Measurements from ENCODE around the gene ATP1B3.
"Not testable (repeated sequence)": the region's sequence is repeated elsewhere in the genome, so short reads cannot be mapped to it uniquely, and the experiment has no call there.

ATP1B3 gene

GRCh38 chr3:141920701-141921100 lies 44.3 kb downstream of the ATP1B3 start:
- peaks cover 17% of the 10 kb centered on the region for H3K36me3 ChIP-seq (ENCODE audit: control insufficient read depth, insufficient read depth, low read length)
- H3K4me1 ChIP-seq (ENCODE audit: control insufficient read depth, insufficient read depth, low read length, poor library complexity, severe bottlenecking) = no peaks in the 10 kb centered on the region
- H3K27me3 ChIP-seq (replicated peaks; ENCODE audit: control insufficient read depth, insufficient read depth, low read length, poor library complexity, severe bottlenecking) = no peaks in the 10 kb centered on the region
- H3K9me3 ChIP-seq (ENCODE audit: control insufficient read depth, low read length) = no peaks in the 10 kb centered on the region
- H3K27ac ChIP-seq (ENCODE audit: insufficient read depth, low read length, poor library complexity, severe bottlenecking) = no peak overlapping the region
- no peak overlapping the region for H3K4me3 ChIP-seq (ENCODE audit: insufficient read depth, low read depth, low read length, poor library complexity, severe bottlenecking)
- DNase-seq = no peak

GRCh38 chr3:141921316-141921715 lies 44.9 kb downstream of the ATP1B3 start:
- no peak for DNase-seq

GRCh38 chr3:141925677-141926076 lies 49.2 kb downstream of the ATP1B3 start:
- not testable (repeated sequence) for H3K27ac ChIP-seq (ENCODE audit: insufficient read depth, low read length, poor library complexity, severe bottlenecking); H3K9me3 ChIP-seq (ENCODE audit: control insufficient read depth, low read length); H3K4me3 ChIP-seq (ENCODE audit: insufficient read depth, low read depth, low read length, poor library complexity, severe bottlenecking); DNase-seq; H3K4me1 ChIP-seq (ENCODE audit: control insufficient read depth, insufficient read depth, low read length, poor library complexity, severe bottlenecking); H3K36me3 ChIP-seq (ENCODE audit: control insufficient read depth, insufficient read depth, low read length); H3K27me3 ChIP-seq (replicated peaks; ENCODE audit: control insufficient read depth, insufficient read depth, low read length, poor library complexity, severe bottlenecking)

More at GRCh38 chr3:141921316-141921715, 44.9 kb downstream of the ATP1B3 start:
- no peak overlapping the region for H3K27ac ChIP-seq (ENCODE audit: insufficient read depth, low read length, poor library complexity, severe bottlenecking)
- H3K4me3 ChIP-seq (ENCODE audit: insufficient read depth, low read depth, low read length, poor library complexity, severe bottlenecking) = no peak overlapping the region
- H3K27me3 ChIP-seq (replicated peaks; ENCODE audit: control insufficient read depth, insufficient read depth, low read length, poor library complexity, severe bottlenecking) = no peaks in the 10 kb centered on the region
- no peaks in the 10 kb centered on the region for H3K9me3 ChIP-seq (ENCODE audit: control insufficient read depth, low read length)
- H3K36me3 ChIP-seq (ENCODE audit: control insufficient read depth, insufficient read depth, low read length) = peaks cover 17% of the 10 kb centered on the region
- H3K4me1 ChIP-seq (ENCODE audit: control insufficient read depth, insufficient read depth, low read length, poor library complexity, severe bottlenecking) = no peaks in the 10 kb centered on the region

- no peak for DNase-seq
- Histone ChIP-seq H3K9me3 (ENCODE audit: control insufficient read depth, low read length) (no peaks in the 10 kb centered on the region), H3K36me3 (ENCODE audit: control insufficient read depth, insufficient read depth, low read length) (peaks cover 8% of the 10 kb centered on the region), H3K27ac (ENCODE audit: insufficient read depth, low read length, poor library complexity, severe bottlenecking) (no peak overlapping the region), H3K4me1 (ENCODE audit: control insufficient read depth, insufficient read depth, low read length, poor library complexity, severe bottlenecking) (no peaks in the 10 kb centered on the region), H3K4me3 (ENCODE audit: insufficient read depth, low read depth, low read length, poor library complexity, severe bottlenecking) (no peak overlapping the region), H3K27me3 (replicated peaks; ENCODE audit: control insufficient read depth, insufficient read depth, low read length, poor library complexity, severe bottlenecking) (no peaks in the 10 kb centered on the region)
Observed at GRCh38 chr3:141926929-141927328, 50.5 kb downstream of the ATP1B3 start.

- DNase-seq = no peak
- no peaks in the 10 kb centered on the region for H3K4me1 ChIP-seq (ENCODE audit: control insufficient read depth, insufficient read depth, low read length, poor library complexity, severe bottlenecking)
- no peak overlapping the region for H3K4me3 ChIP-seq (ENCODE audit: insufficient read depth, low read depth, low read length, poor library complexity, severe bottlenecking)
- no peaks in the 10 kb centered on the region for H3K27me3 ChIP-seq (replicated peaks; ENCODE audit: control insufficient read depth, insufficient read depth, low read length, poor library complexity, severe bottlenecking)
- H3K9me3 ChIP-seq (ENCODE audit: control insufficient read depth, low read length) = no peaks in the 10 kb centered on the region
- peaks cover 4% of the 10 kb centered on the region for H3K36me3 ChIP-seq (ENCODE audit: control insufficient read depth, insufficient read depth, low read length)
- H3K27ac ChIP-seq (ENCODE audit: insufficient read depth, low read length, poor library complexity, severe bottlenecking) = no peak overlapping the region
Observed at GRCh38 chr3:141928631-141929270, 52.3 kb downstream of the ATP1B3 start.

GRCh38 chr3:141929341-141929995 lies 53.0 kb downstream of the ATP1B3 start:
- Histone ChIP-seq H3K27me3 (replicated peaks; ENCODE audit: control insufficient read depth, insufficient read depth, low read length, poor library complexity, severe bottlenecking) (no peaks in the 10 kb centered on the region), H3K36me3 (ENCODE audit: control insufficient read depth, insufficient read depth, low read length) (peaks cover 4% of the 10 kb centered on the region), H3K4me1 (ENCODE audit: control insufficient read depth, insufficient read depth, low read length, poor library complexity, severe bottlenecking) (no peaks in the 10 kb centered on the region), H3K4me3 (ENCODE audit: insufficient read depth, low read depth, low read length, poor library complexity, severe bottlenecking) (no peak overlapping the region), H3K9me3 (ENCODE audit: control insufficient read depth, low read length) (no peaks in the 10 kb centered on the region), H3K27ac (ENCODE audit: insufficient read depth, low read length, poor library complexity, severe bottlenecking) (no peak overlapping the region)
- no peak for DNase-seq

GRCh38 chr3:141930801-141931200 lies 54.4 kb downstream of the ATP1B3 start:
- no peaks in the 10 kb centered on the region for H3K27me3 ChIP-seq (replicated peaks; ENCODE audit: control insufficient read depth, insufficient read depth, low read length, poor library complexity, severe bottlenecking)
- DNase-seq = no peak

GRCh38 chr3:141933421-141934300 lies 57.2 kb downstream of the ATP1B3 start:
- H3K27me3 ChIP-seq (replicated peaks; ENCODE audit: control insufficient read depth, insufficient read depth, low read length, poor library complexity, severe bottlenecking) = no peaks in the 10 kb centered on the region
- DNase-seq = no peak
- H3K9me3 ChIP-seq (ENCODE audit: control insufficient read depth, low read length) = no peaks in the 10 kb centered on the region
- no peak overlapping the region for H3K4me3 ChIP-seq (ENCODE audit: insufficient read depth, low read depth, low read length, poor library complexity, severe bottlenecking)
- H3K4me1 ChIP-seq (ENCODE audit: control insufficient read depth, insufficient read depth, low read length, poor library complexity, severe bottlenecking) = no peaks in the 10 kb centered on the region
- no peak overlapping the region for H3K27ac ChIP-seq (ENCODE audit: insufficient read depth, low read length, poor library complexity, severe bottlenecking)
- H3K36me3 ChIP-seq (ENCODE audit: control insufficient read depth, insufficient read depth, low read length) = no peaks in the 10 kb centered on the region

More at GRCh38 chr3:141930801-141931200, 54.4 kb downstream of the ATP1B3 start:
- no peaks in the 10 kb centered on the region for H3K9me3 ChIP-seq (ENCODE audit: control insufficient read depth, low read length)
- H3K36me3 ChIP-seq (ENCODE audit: control insufficient read depth, insufficient read depth, low read length) = peaks cover 4% of the 10 kb centered on the region
- no peak overlapping the region for H3K27ac ChIP-seq (ENCODE audit: insufficient read depth, low read length, poor library complexity, severe bottlenecking)
- no peaks in the 10 kb centered on the region for H3K4me1 ChIP-seq (ENCODE audit: control insufficient read depth, insufficient read depth, low read length, poor library complexity, severe bottlenecking)
- no peak overlapping the region for H3K4me3 ChIP-seq (ENCODE audit: insufficient read depth, low read depth, low read length, poor library complexity, severe bottlenecking)

GRCh38 chr3:141934354-141934753 lies 57.9 kb downstream of the ATP1B3 start:
- no peaks in the 10 kb centered on the region for H3K4me1 ChIP-seq (ENCODE audit: control insufficient read depth, insufficient read depth, low read length, poor library complexity, severe bottlenecking)
- no peaks in the 10 kb centered on the region for H3K9me3 ChIP-seq (ENCODE audit: control insufficient read depth, low read length)
- H3K4me3 ChIP-seq (ENCODE audit: insufficient read depth, low read depth, low read length, poor library complexity, severe bottlenecking) = no peak overlapping the region
- no peak overlapping the region for H3K27ac ChIP-seq (ENCODE audit: insufficient read depth, low read length, poor library complexity, severe bottlenecking)
- no peaks in the 10 kb centered on the region for H3K27me3 ChIP-seq (replicated peaks; ENCODE audit: control insufficient read depth, insufficient read depth, low read length, poor library complexity, severe bottlenecking)
- no peaks in the 10 kb centered on the region for H3K36me3 ChIP-seq (ENCODE audit: control insufficient read depth, insufficient read depth, low read length)
- DNase-seq = no peak
